ENCODE results near the gene NBAS.
"Not testable (repeated sequence)": the region's sequence is repeated elsewhere in the genome, so short reads cannot be mapped to it uniquely, and the experiment has no call there.

Gene NBAS

GRCh38 chr2:15527074-15527739 lies 33.9 kb downstream of the NBAS start:
- no peak for DNase-seq (ENCODE audit: low read depth)

GRCh38 chr2:15521641-15522181 lies 39.4 kb downstream of the NBAS start:
- DNase-seq (ENCODE audit: low read depth), result no peak

GRCh38 chr2:15520346-15520745 lies 40.8 kb downstream of the NBAS start:
- no peak for DNase-seq (ENCODE audit: low read depth)

GRCh38 chr2:15518759-15519158 lies 42.4 kb downstream of the NBAS start:
- DNase-seq (ENCODE audit: low read depth), result not testable (repeated sequence)

GRCh38 chr2:15517793-15518192 lies 43.3 kb downstream of the NBAS start:
- no peak for DNase-seq (ENCODE audit: low read depth)

GRCh38 chr2:15511686-15512085 lies 49.4 kb downstream of the NBAS start:
- DNase-seq (ENCODE audit: low read depth), result no peak

- DNase-seq (ENCODE audit: low read depth), result no peak
Measured at GRCh38 chr2:15510552-15510951, 50.6 kb downstream of the NBAS start.

- no peak for DNase-seq (ENCODE audit: low read depth)
Measured at GRCh38 chr2:15510131-15510530, 51.0 kb downstream of the NBAS start.

GRCh38 chr2:15507697-15508096 lies 53.4 kb downstream of the NBAS start:
- no peak for DNase-seq (ENCODE audit: low read depth)

GRCh38 chr2:15507061-15507460 lies 54.1 kb downstream of the NBAS start:
- DNase-seq (ENCODE audit: low read depth), result no peak

GRCh38 chr2:15506229-15506819 lies 54.8 kb downstream of the NBAS start:
- DNase-seq (ENCODE audit: low read depth), result no peak

GRCh38 chr2:15504882-15505663 lies 56.1 kb downstream of the NBAS start:
- DNase-seq (ENCODE audit: low read depth), result no peak

GRCh38 chr2:15499251-15499650 lies 61.9 kb downstream of the NBAS start:
- DNase-seq (ENCODE audit: low read depth), result not testable (repeated sequence)

GRCh38 chr2:15498554-15498953 lies 62.6 kb downstream of the NBAS start:
- DNase-seq (ENCODE audit: low read depth), result no peak

- no peak for DNase-seq (ENCODE audit: low read depth)
Measured at GRCh38 chr2:15494877-15495276, 66.3 kb downstream of the NBAS start.

- DNase-seq (ENCODE audit: low read depth), result no peak
Measured at GRCh38 chr2:15492773-15493325, 68.3 kb downstream of the NBAS start.

GRCh38 chr2:15486770-15487169 lies 74.4 kb downstream of the NBAS start:
- DNase-seq (ENCODE audit: low read depth), result no peak

- no peak for DNase-seq (ENCODE audit: low read depth)
Measured at GRCh38 chr2:15485949-15486348, 75.2 kb downstream of the NBAS start.

- DNase-seq (ENCODE audit: low read depth), result no peak
Measured at GRCh38 chr2:15481000-15481399, 80.1 kb downstream of the NBAS start.

- no peak for DNase-seq (ENCODE audit: low read depth)
Measured at GRCh38 chr2:15480552-15480951, 80.6 kb downstream of the NBAS start.

GRCh38 chr2:15472876-15473275 lies 88.3 kb downstream of the NBAS start:
- no peak for DNase-seq (ENCODE audit: low read depth)

GRCh38 chr2:15472133-15472532 lies 89.0 kb downstream of the NBAS start:
- DNase-seq (ENCODE audit: low read depth), result no peak

- DNase-seq (ENCODE audit: low read depth), result no peak
Measured at GRCh38 chr2:15471606-15472005, 89.5 kb downstream of the NBAS start.
